Suprapubic skin (tissue), 3 donors: ENCODE data around the gene TBL1X.

ENCODE experiments used
- CTCF ChIP-seq, 2 donors: fragments of 200-600 bp in 1 of 2; fragments of 450-650 bp in 1 of 2; sonication (generic) in 1 of 2; IDR thresholded peaks; one replicate each; pipeline ENCODE4 v1.5.1; 2016 to 2019; ENCODE audit warnings: antibody characterized with exemption in 2 of 2, mild to moderate bottlenecking in 1 of 2, moderate library complexity in 1 of 2
- EP300 ChIP-seq: sonication (generic); formaldehyde crosslinking; IDR thresholded peaks from one replicate; pipeline ENCODE4 v1.6.1; 2017; ENCODE audit warnings: antibody characterized with exemption
- POLR2A ChIP-seq, 2 donors: fragments of 450-650 bp; IDR thresholded peaks; one replicate each; pipeline ENCODE4 v1.6.1; 2017; ENCODE audit warnings: antibody characterized with exemption in 2 of 2, mild to moderate bottlenecking in 2 of 2, moderate library complexity in 2 of 2

DNA sequence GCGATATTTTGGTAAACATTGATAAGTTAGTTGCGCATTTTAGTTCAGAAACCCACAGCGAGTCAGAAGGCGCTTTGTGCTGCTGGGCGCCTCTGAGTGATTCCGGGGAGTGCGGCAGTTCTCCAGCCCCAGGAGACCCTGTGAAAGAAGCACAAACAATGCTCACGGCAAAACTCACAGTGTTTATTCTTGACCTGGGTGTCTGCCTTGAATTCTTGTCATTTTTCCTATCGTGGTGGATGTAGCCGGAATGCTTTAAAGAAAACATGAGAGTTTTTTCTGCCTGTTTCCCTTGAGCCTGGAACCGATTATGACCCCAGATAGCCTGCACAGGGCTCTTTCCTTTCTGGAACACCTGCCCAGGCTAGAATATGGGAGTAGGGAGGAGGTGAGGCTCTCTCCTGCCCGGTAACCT, 6.7 kb downstream of the TBL1X start:
- TF ChIP-seq CTCF (IDR thresholded peaks at IDR 0.05) (no peak), POLR2A (IDR thresholded peaks at IDR 0.05) (no peak), EP300 (no peak)
